ENCODE results near the gene WDR55. TPM values are rescaled to one million over a fixed set of nuclear protein-coding genes. Genes with fewer than 3 reads are reported as not detected.
"Not testable (repeated sequence)": the region's sequence is repeated elsewhere in the genome, so short reads cannot be mapped to it uniquely, and the experiment has no call there.

WDR55 gene
- total and polyA plus RNA-seq, 11 donors: 9.6 to 19.3 (median 12.2) TPM

DNA sequence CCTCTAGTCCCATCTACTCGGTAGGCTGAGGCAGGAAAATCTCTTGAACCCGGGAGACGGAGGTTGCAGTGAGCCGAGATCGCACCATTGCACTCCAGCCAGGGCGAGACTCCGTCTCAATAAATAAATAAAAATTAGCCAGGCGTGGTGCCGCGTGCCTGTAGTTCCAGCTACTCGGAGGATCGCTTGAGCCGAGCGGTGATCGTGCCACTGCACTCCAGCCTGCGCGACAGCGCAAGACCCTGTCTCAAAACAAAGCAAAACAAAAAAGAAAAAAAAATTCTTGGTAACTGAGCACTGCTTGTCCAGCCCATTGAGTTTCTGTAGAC, 710 bp upstream of the WDR55 start:
- H3K9me3 ChIP-seq: no peaks in the 10 kb centered on the region
- H3K27ac ChIP-seq: peak overlapping the region; percentile 90 to 99 (median 94)
- no peaks in the 10 kb centered on the region for H3K27me3 ChIP-seq
- ATAC-seq (peak in 2 of 4 donors; percentile 17 to 21), DNase-seq (no peak)
- H3K36me3 ChIP-seq: peaks cover 0 to 64% (median 59%) of the 10 kb centered on the region in 9 donors
- intact Hi-C loops (cut with DNase I): loop anchor here in 4 of 10 donors (1.0 to 10.0 kb wide), 5 partner anchors 17 to 259 kb away; partner anchors contain the start of genes ANKHD1 (in 2 of the 4), IK (in 2 of the 4), NDUFA2 (in 2 of the 4) and HARS1 (in 1 of the 4)
- WGBS, 4 donors: 7 to 18% (median 7%) methylated on average over 18 of the region's 18 CpGs
- peaks cover 0 to 34% (median 27%) of the 10 kb centered on the region in 12 donors for H3K4me1 ChIP-seq
- TF ChIP-seq POLR2A (IDR thresholded peaks at IDR 0.05): no peak
- TF ChIP-seq, protein P1, sequence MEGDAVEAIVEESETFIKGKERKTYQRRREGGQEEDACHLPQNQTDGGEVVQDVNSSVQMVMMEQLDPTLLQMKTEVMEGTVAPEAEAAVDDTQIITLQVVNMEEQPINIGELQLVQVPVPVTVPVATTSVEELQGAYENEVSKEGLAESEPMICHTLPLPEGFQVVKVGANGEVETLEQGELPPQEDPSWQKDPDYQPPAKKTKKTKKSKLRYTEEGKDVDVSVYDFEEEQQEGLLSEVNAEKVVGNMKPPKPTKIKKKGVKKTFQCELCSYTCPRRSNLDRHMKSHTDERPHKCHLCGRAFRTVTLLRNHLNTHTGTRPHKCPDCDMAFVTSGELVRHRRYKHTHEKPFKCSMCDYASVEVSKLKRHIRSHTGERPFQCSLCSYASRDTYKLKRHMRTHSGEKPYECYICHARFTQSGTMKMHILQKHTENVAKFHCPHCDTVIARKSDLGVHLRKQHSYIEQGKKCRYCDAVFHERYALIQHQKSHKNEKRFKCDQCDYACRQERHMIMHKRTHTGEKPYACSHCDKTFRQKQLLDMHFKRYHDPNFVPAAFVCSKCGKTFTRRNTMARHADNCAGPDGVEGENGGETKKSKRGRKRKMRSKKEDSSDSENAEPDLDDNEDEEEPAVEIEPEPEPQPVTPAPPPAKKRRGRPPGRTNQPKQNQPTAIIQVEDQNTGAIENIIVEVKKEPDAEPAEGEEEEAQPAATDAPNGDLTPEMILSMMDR (IDR thresholded peaks at IDR 0.05): no peak
- peak overlapping the region; percentile 50 to 98 (median 90) for H3K4me3 ChIP-seq

DNA sequence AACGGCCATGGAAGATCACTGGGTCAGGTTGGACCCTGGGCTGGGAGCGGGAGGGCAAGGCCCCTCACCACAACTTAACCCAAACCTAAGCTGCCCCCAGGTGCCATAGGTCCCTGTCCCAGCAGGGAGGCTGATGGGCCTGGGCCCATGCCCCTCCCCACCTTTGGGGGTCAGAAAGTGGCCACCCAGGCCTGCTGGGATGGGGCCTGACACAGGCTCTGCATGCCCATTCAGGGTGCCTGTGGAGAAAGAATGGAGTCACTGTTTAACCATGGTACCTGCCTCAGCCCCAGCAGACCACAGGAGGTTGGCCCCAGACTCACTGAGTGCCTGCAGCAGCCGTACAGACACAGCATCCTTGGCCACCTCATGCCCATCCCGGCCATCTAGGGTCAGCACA, 6.3 kb downstream of the WDR55 start:
- ATAC-seq: peak in 1 of 4 donors; percentile 10
- DNase-seq; H3K4me3 ChIP-seq; H3K9me3 ChIP-seq; intact Hi-C loops (cut with DNase I); H3K27ac ChIP-seq; H3K27me3 ChIP-seq: not testable (repeated sequence)
- 89 to 100% (median 95%) methylated on average over 2 to 4 of the region's 4 CpGs for WGBS, 4 donors
- Histone ChIP-seq H3K4me1 (peaks cover 0 to 18% (median 14%) of the 10 kb centered on the region in 12 donors), H3K36me3 (peaks cover 0 to 87% (median 75%) of the 10 kb centered on the region in 9 donors)

DNA sequence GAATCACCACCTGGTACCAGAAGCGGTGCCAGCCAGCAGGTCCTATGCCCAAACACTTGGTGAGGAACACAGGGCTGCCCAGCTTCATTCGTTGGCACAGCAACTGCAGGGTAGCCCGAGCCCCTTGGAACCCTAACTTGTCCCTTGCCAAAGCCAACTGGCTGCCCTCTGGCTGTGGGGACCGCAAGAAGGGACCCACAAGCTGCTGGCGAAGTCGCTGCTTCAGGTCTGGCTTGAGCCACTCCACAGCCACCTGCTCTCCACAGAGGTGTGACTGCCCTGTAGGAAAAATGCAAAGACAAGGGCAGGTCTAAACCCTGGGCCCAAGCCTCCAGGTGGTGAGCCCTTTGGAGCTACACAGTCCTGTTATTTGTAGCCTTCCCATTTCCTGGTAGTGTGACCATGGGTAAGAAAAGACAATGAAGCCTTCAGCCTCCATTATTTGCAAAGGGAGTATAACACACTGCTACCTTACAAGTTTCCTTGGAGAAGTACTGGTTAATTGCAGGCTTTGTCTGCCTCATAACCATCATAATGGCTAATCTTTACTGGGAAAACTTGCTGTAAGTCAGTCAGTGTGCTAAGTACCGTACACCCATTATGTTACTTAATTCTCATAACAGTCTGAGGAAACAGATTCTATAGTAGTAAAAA, 6.9 kb downstream of the WDR55 start:
- ATAC-seq (no peak), DNase-seq (no peak)
- Histone ChIP-seq H3K4me3 (no peak overlapping the region), H3K27me3 (no peaks in the 10 kb centered on the region), H3K4me1 (peaks cover 0 to 13% (median 9%) of the 10 kb centered on the region in 12 donors), H3K27ac (no peak overlapping the region), H3K36me3 (peaks cover 0 to 92% (median 80%) of the 10 kb centered on the region in 9 donors), H3K9me3 (no peaks in the 10 kb centered on the region)
- TF ChIP-seq POLR2A (IDR thresholded peaks at IDR 0.05): no peak
- TF ChIP-seq, protein P1 (IDR thresholded peaks at IDR 0.05): no peak
- intact Hi-C loops (cut with DNase I): no loop called here
- WGBS, 4 donors: 96 to 100% (median 97%) methylated on average over 4 to 6 of the region's 7 CpGs

DNA sequence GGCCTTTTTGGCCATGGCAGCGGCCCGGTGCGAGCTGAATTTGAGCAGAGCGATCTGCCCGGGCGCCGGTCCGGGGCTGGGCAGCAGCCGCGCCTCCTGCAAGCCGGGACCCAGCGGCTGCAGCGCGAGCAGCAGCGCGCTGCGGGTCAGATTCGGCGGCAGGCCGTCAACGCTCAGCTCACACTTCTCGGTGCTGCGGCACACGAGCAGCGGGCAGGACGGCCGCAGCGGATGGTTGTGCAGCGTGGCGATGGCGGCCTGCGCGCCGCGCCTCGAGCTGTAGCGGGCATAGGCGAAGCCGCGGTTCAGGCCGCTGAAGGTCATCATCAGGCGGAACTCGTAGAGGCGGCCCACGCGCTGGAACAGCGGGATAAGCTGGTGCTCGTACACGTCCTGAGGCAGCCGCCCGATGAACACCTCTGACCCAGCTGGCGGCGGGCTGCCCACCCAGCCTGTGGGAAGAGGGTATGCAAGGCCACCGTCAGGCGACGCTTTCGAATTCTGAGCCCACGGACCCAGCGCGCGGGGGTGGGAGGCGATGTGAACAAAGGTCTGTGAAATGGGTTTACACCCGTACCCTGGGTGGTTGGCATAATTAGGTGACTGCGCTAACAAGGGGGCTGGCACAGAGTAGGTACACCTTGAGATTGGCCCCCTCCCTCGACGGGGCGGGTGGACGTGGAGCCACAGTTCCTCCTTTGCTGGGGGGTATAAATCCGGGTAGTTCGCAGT, 7.9 kb downstream of the WDR55 start:
- Histone ChIP-seq H3K4me1 (peaks cover 0 to 4% (median 0%) of the 10 kb centered on the region in 12 donors), H3K27ac (no peak overlapping the region), H3K27me3 (no peaks in the 10 kb centered on the region), H3K9me3 (no peaks in the 10 kb centered on the region), H3K4me3 (peak overlapping the region in 3 of 12 donors; percentile 24 to 31 (median 26)), H3K36me3 (peaks cover 0 to 95% (median 89%) of the 10 kb centered on the region in 9 donors)
- peak in 3 of 4 donors; percentile 30 to 46 (median 43) for ATAC-seq
- peak in 3 of 5 donors; percentile 34 to 66 (median 57) for DNase-seq
- intact Hi-C loops (cut with DNase I): no loop called here
- 60 to 66% (median 65%) methylated on average over 67 to 70 of the region's 70 CpGs for WGBS, 4 donors
- TF ChIP-seq POLR2A (IDR thresholded peaks at IDR 0.05): no peak
- TF ChIP-seq, protein P1 (IDR thresholded peaks at IDR 0.05): no peak
